Measurements from ENCODE around the gene GSDMA. TPM values are rescaled to one million over a fixed set of nuclear protein-coding genes. Genes with fewer than 3 reads are reported as not detected.

Gene GSDMA
- total RNA-seq, result under 1 TPM in 2 of 4 donors, not detected in 2; 0.16 to 0.26 TPM

- in situ Hi-C loops (cut with MboI; ENCODE audit: low sequenced_read_pairs in 4 of 4), result no loop called here
Measured at GRCh38 chr17:39962642-39963220, at the start of gene GSDMA. Gene GSDMA (plus strand): TSS chr17:39963004. CDS start chr17:39965688, 2,684 bp downstream.

GRCh38 chr17:39913989-39914388, 48.8 kb upstream of the GSDMA start:
- intact Hi-C loops (cut with DNase I; ENCODE audit: low total_unique reads), result no loop called here
- in situ Hi-C loops (cut with MboI; ENCODE audit: low sequenced_read_pairs in 4 of 4), result no loop called here
- Histone ChIP-seq H3K4me1 (no peaks in the 10 kb centered on the region), H3K9me3 (no peaks in the 10 kb centered on the region), H3K4me3 (no peak overlapping the region), H3K27ac (no peak overlapping the region), H3K27me3 (no peaks in the 10 kb centered on the region), H3K36me3 (no peaks in the 10 kb centered on the region)
- no peak for TF ChIP-seq CTCF (IDR thresholded peaks at IDR 0.05 in 4 of 5, conservative IDR thresholded peaks at IDR 0.05 in 1 of 5)
- TF ChIP-seq POLR2A (IDR thresholded peaks at IDR 0.05), result no peak
- ATAC-seq (no peak), DNase-seq (no peak)

More at GRCh38 chr17:39962642-39963220, at the start of gene GSDMA:
- Histone ChIP-seq H3K36me3 (no peaks in the 10 kb centered on the region), H3K27me3 (peaks cover 0 to 2% (median 0%) of the 10 kb centered on the region in 3 donors), H3K9me3 (no peaks in the 10 kb centered on the region), H3K27ac (no peak within 1 kb of the TSS), H3K4me3 (no peak within 1 kb of the TSS), H3K4me1 (peaks cover 0 to 4% of the 10 kb centered on the region in 2 donors)
- no peak for DNase-seq
- no peak for ATAC-seq
- TF ChIP-seq POLR2A (IDR thresholded peaks at IDR 0.05), result no peak
- TF ChIP-seq CTCF (IDR thresholded peaks at IDR 0.05 in 4 of 5, conservative IDR thresholded peaks at IDR 0.05 in 1 of 5), result no peak
- intact Hi-C loops (cut with DNase I; ENCODE audit: low total_unique reads), result no loop called here

GRCh38 chr17:39915559-39915958, 47.2 kb upstream of the GSDMA start:
- DNase-seq, result no peak
- Histone ChIP-seq H3K4me1 (no peaks in the 10 kb centered on the region), H3K4me3 (no peak overlapping the region), H3K27me3 (no peaks in the 10 kb centered on the region), H3K27ac (no peak overlapping the region), H3K9me3 (no peaks in the 10 kb centered on the region), H3K36me3 (no peaks in the 10 kb centered on the region)
- no peak for TF ChIP-seq POLR2A (IDR thresholded peaks at IDR 0.05)
- ATAC-seq, result no peak
- intact Hi-C loops (cut with DNase I; ENCODE audit: low total_unique reads) (no loop called here), in situ Hi-C loops (cut with MboI; ENCODE audit: low sequenced_read_pairs in 4 of 4) (no loop called here)

- DNase-seq (no peak), ATAC-seq (no peak)
- no peak for TF ChIP-seq POLR2A (IDR thresholded peaks at IDR 0.05)
- TF ChIP-seq CTCF (IDR thresholded peaks at IDR 0.05 in 4 of 5, conservative IDR thresholded peaks at IDR 0.05 in 1 of 5), result no peak
- no peaks in the 10 kb centered on the region for H3K9me3 ChIP-seq
- H3K27me3 ChIP-seq, result no peaks in the 10 kb centered on the region
- peaks cover 0 to 10% of the 10 kb centered on the region in 2 donors for H3K36me3 ChIP-seq
- H3K27ac ChIP-seq, result no peak overlapping the region
- no peak overlapping the region for H3K4me3 ChIP-seq
- H3K4me1 ChIP-seq, result no peaks in the 10 kb centered on the region
- intact Hi-C loops (cut with DNase I; ENCODE audit: low total_unique reads), result no loop called here
- in situ Hi-C loops (cut with MboI; ENCODE audit: low sequenced_read_pairs in 4 of 4), result no loop called here
Measured at GRCh38 chr17:39916918-39917317, 45.9 kb upstream of the GSDMA start.

- no peak for ATAC-seq
- H3K27me3 ChIP-seq, result no peaks in the 10 kb centered on the region
- no peaks in the 10 kb centered on the region for H3K9me3 ChIP-seq
- H3K4me1 ChIP-seq, result peaks cover 0 to 2% of the 10 kb centered on the region in 2 donors
- intact Hi-C loops (cut with DNase I; ENCODE audit: low total_unique reads), result no loop called here
- no peak for TF ChIP-seq POLR2A (IDR thresholded peaks at IDR 0.05)
- TF ChIP-seq CTCF (IDR thresholded peaks at IDR 0.05 in 4 of 5, conservative IDR thresholded peaks at IDR 0.05 in 1 of 5), result no peak
- no peak for DNase-seq
- in situ Hi-C loops (cut with MboI; ENCODE audit: low sequenced_read_pairs in 4 of 4), result no loop called here
- H3K36me3 ChIP-seq, result peaks cover 0 to 30% of the 10 kb centered on the region in 2 donors
- H3K27ac ChIP-seq, result no peak overlapping the region
- no peak overlapping the region for H3K4me3 ChIP-seq
Measured at GRCh38 chr17:39919087-39919683, 43.6 kb upstream of the GSDMA start.
